Liver (tissue), 3 donors: ENCODE measurements around the gene BIRC5.

Source experiments
- CTCF ChIP-seq: fragments of 150-350 bp; IDR thresholded peaks from 2 replicates; pipeline ENCODE4 v1.5.1; 2017; ENCODE audit warnings: improper control_type of control experiment, low read depth, low read length; ENCODE audit not compliant: missing input control
- RAD21 ChIP-seq, 2 donors: IDR thresholded peaks; 2 replicates each; pipeline ENCODE4 v1.6.1; 2016; ENCODE audit warnings: antibody characterized with exemption in 2 of 2, mild to moderate bottlenecking in 2 of 2
- RXRA ChIP-seq, 2 donors: IDR thresholded peaks; 2 replicates each; pipeline ENCODE4 v1.6.1; 2017 to 2018; ENCODE audit warnings: antibody characterized with exemption in 2 of 2, mild to moderate bottlenecking in 1 of 2
- YY1 ChIP-seq: IDR thresholded peaks from 2 replicates; pipeline ENCODE4 v1.6.1; 2016; ENCODE audit warnings: antibody characterized with exemption, mild to moderate bottlenecking
- TF ChIP-seq, protein P1 (sequence below): IDR thresholded peaks from 2 replicates; pipeline ENCODE4 v1.6.1; 2016; ENCODE audit warnings: antibody characterized with exemption
- TF ChIP-seq, protein P2 (sequence below): IDR thresholded peaks from 2 replicates; pipeline ENCODE4 v1.6.1; 2016; ENCODE audit warnings: antibody characterized with exemption
- donor health status: healthy.
- donor health status: healthy.

- TF ChIP-seq YY1 (no peak), CTCF (no peak), RAD21 (IDR thresholded peaks at IDR 0.05) (no peak), RXRA (IDR thresholded peaks at IDR 0.05) (no peak)
- TF ChIP-seq, protein P1, sequence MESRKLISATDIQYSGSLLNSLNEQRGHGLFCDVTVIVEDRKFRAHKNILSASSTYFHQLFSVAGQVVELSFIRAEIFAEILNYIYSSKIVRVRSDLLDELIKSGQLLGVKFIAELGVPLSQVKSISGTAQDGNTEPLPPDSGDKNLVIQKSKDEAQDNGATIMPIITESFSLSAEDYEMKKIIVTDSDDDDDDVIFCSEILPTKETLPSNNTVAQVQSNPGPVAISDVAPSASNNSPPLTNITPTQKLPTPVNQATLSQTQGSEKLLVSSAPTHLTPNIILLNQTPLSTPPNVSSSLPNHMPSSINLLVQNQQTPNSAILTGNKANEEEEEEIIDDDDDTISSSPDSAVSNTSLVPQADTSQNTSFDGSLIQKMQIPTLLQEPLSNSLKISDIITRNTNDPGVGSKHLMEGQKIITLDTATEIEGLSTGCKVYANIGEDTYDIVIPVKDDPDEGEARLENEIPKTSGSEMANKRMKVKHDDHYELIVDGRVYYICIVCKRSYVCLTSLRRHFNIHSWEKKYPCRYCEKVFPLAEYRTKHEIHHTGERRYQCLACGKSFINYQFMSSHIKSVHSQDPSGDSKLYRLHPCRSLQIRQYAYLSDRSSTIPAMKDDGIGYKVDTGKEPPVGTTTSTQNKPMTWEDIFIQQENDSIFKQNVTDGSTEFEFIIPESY, result no peak
- TF ChIP-seq, protein P2, sequence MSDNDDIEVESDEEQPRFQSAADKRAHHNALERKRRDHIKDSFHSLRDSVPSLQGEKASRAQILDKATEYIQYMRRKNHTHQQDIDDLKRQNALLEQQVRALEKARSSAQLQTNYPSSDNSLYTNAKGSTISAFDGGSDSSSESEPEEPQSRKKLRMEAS, result no peak
These were observed 26.1 kb downstream of the BIRC5 start for GRCh38 chr17:78240012-78240655.
